IMR-90 (cell line): ENCODE results near the gene ST6GALNAC3. TPM values are rescaled to one million over a fixed set of nuclear protein-coding genes. Genes with fewer than 3 reads are reported as not detected.

Experiments used
- ATAC-seq: fragments of 200-7000 bp; cut with Tn5 transposase; 2 replicates; pipeline ENCODE4 v1.9.1; 2020; ENCODE audit warnings: low read depth, mild to moderate bottlenecking, moderate library complexity
- BruUV-seq: library from RNA; stranded (reverse); fragments of 400-500 nt; replicated peaks from 2 replicates; lab custom pipeline; 2021; lab: Mats Ljungman, UMichigan
- CTCF ChIA-PET: fragments of 300-600 bp; formaldehyde crosslinking; extraction: SDS; loops from one replicate; lab custom pipeline; 2021; ENCODE audit warnings: antibody characterized with exemption; lab: Yijun Ruan, JAX
- POLR2A ChIA-PET: fragments of 300-600 bp; sonication (Branson Sonifier 250); formaldehyde crosslinking; loops from one replicate; lab custom pipeline; 2022; ENCODE audit warnings: antibody characterized with exemption; ENCODE audit not compliant: unreplicated experiment; lab: Charles Lee
- DNase-seq: peaks from one replicate; pipeline ENCODE4 v3.0.0; 2013
- H2AFZ ChIP-seq: replicated peaks from 2 replicates; pipeline ENCODE3; 2013; ENCODE audit warnings: low read length, mild to moderate bottlenecking; ENCODE audit not compliant: poor library complexity
- H2AK5ac ChIP-seq: 2 replicates; pipeline ENCODE4 v1.6.1; 2013; ENCODE audit warnings: low read depth, low read length, inconsistent platforms
- H2AK9ac ChIP-seq: replicated peaks from 2 replicates; pipeline ENCODE3; 2013; ENCODE audit warnings: mild to moderate bottlenecking, low read depth, low read length, moderate library complexity; ENCODE audit not compliant: poor library complexity
- H2BK120ac ChIP-seq: 2 replicates; pipeline ENCODE4 v1.6.1; 2013; ENCODE audit warnings: low read depth, low read length, inconsistent platforms
- H2BK15ac ChIP-seq: 3 replicates; pipeline ENCODE4 v1.6.1; 2013; ENCODE audit warnings: low read depth, low read length, inconsistent platforms
- H2BK20ac ChIP-seq: 2 replicates; pipeline ENCODE4 v1.6.1; 2013; ENCODE audit warnings: low read depth, mild to moderate bottlenecking, inconsistent platforms, low read length, moderate library complexity
- H2BK5ac ChIP-seq: 2 replicates; pipeline ENCODE4 v1.6.1; 2013; ENCODE audit warnings: mild to moderate bottlenecking, low read depth, low read length, inconsistent platforms; ENCODE audit not compliant: poor library complexity, severe bottlenecking
- H3K14ac ChIP-seq: replicated peaks from 2 replicates; pipeline ENCODE4 v1.6.1; 2013; ENCODE audit warnings: low read depth, low read length, inconsistent platforms
- H3K18ac ChIP-seq: 2 replicates; pipeline ENCODE4 v1.6.1; 2013; ENCODE audit warnings: low read depth, low read length, control low read depth
- H3K23ac ChIP-seq: 2 replicates; pipeline ENCODE4 v1.6.1; 2013; ENCODE audit warnings: low read depth, low read length, inconsistent platforms
- H3K27ac ChIP-seq: 2 replicates; pipeline ENCODE4 v1.5.1; 2013; ENCODE audit warnings: mild to moderate bottlenecking, control low read depth, low read length; ENCODE audit not compliant: insufficient read depth
- H3K27me3 ChIP-seq: 2 replicates; pipeline ENCODE4 v1.6.1; 2013; ENCODE audit warnings: low read length; ENCODE audit not compliant: control insufficient read depth, insufficient read depth
- H3K36me3 ChIP-seq: 2 replicates; pipeline ENCODE4 v1.6.1; 2013; ENCODE audit warnings: low read length, mixed read lengths; ENCODE audit not compliant: control insufficient read depth, insufficient read depth
- H3K4ac ChIP-seq: 2 replicates; pipeline ENCODE4 v1.6.1; 2013; ENCODE audit warnings: low read depth, low read length, inconsistent platforms
- H3K4me1 ChIP-seq: 2 replicates; pipeline ENCODE4 v1.6.1; 2013; ENCODE audit warnings: low read length, mixed read lengths; ENCODE audit not compliant: control insufficient read depth, insufficient read depth
- H3K4me2 ChIP-seq: 2 replicates; pipeline ENCODE4 v1.6.1; 2013; ENCODE audit warnings: low read depth, mild to moderate bottlenecking, control low read depth, low read length, moderate library complexity
- H3K4me3 ChIP-seq: 2 replicates; pipeline ENCODE4 v1.5.1; 2013; ENCODE audit warnings: low read depth, mild to moderate bottlenecking, control low read depth, low read length, moderate library complexity; ENCODE audit not compliant: insufficient read depth
- H3K56ac ChIP-seq: 2 replicates; pipeline ENCODE4 v1.6.1; 2013; ENCODE audit warnings: low read length, inconsistent platforms; ENCODE audit not compliant: insufficient read depth; ENCODE audit errors: extremely low read depth
- H3K79me1 ChIP-seq, 2 experiments: 2 replicates each; pipeline ENCODE4 v1.6.1; 2013; ENCODE audit warnings: low read length in 2 of 2, inconsistent platforms in 1 of 2, low read depth in 1 of 2
- H3K9ac ChIP-seq: 2 replicates; pipeline ENCODE4 v1.6.1; 2013; ENCODE audit warnings: low read depth, low read length, control low read depth
- H3K9me1 ChIP-seq: 2 replicates; pipeline ENCODE4 v1.6.1; 2013; ENCODE audit warnings: low read length, inconsistent platforms; ENCODE audit not compliant: insufficient read depth
- H3K9me3 ChIP-seq: 2 replicates; pipeline ENCODE4 v1.6.1; 2013; ENCODE audit warnings: low read length; ENCODE audit not compliant: control insufficient read depth, insufficient read depth
- H4K20me1 ChIP-seq: 2 replicates; pipeline ENCODE4 v1.6.1; 2013; ENCODE audit warnings: low read length, inconsistent platforms; ENCODE audit not compliant: insufficient read depth
- H4K5ac ChIP-seq: 2 replicates; pipeline ENCODE4 v1.6.1; 2013; ENCODE audit warnings: mild to moderate bottlenecking, low read depth, low read length, control low read depth
- H4K8ac ChIP-seq, 2 experiments: 2 replicates each; pipeline ENCODE4 v1.6.1; 2013; ENCODE audit warnings: low read depth in 2 of 2, low read length in 2 of 2, control low read depth in 1 of 2, inconsistent platforms in 1 of 2
- H4K91ac ChIP-seq: 2 replicates; pipeline ENCODE4 v1.6.1; 2013; ENCODE audit warnings: low read depth, low read length, inconsistent platforms; ENCODE audit not compliant: insufficient read depth
- BHLHE40 ChIP-seq: fragments of 150-350 bp; IDR thresholded peaks from 2 replicates; pipeline ENCODE4 v1.6.1; 2016; ENCODE audit warnings: mild to moderate bottlenecking, low read depth, low read length
- CEBPB ChIP-seq: IDR thresholded peaks from 2 replicates; pipeline ENCODE4 v1.6.1; 2012; ENCODE audit warnings: low read depth, low read length, improper control_type of control experiment
- CHD1 ChIP-seq: IDR thresholded peaks from 2 replicates; pipeline ENCODE4 v1.6.1; 2012; ENCODE audit warnings: low read depth, low read length, improper control_type of control experiment
- FOS ChIP-seq: fragments of 150-350 bp; IDR thresholded peaks from 2 replicates; pipeline ENCODE4 v1.6.1; 2016; ENCODE audit warnings: low read depth, low read length
- MAFK ChIP-seq: IDR thresholded peaks from 2 replicates; pipeline ENCODE4 v1.6.1; 2012; ENCODE audit warnings: low read depth, low read length, improper control_type of control experiment
- MAZ ChIP-seq: IDR thresholded peaks from 2 replicates; pipeline ENCODE4 v1.6.1; 2012; ENCODE audit warnings: low read depth, mild to moderate bottlenecking, low read length, improper control_type of control experiment, moderate library complexity, borderline replicate concordance
- MXI1 ChIP-seq: IDR thresholded peaks from 2 replicates; pipeline ENCODE4 v1.6.1; 2012; ENCODE audit warnings: low read depth, mild to moderate bottlenecking, low read length, moderate library complexity, borderline replicate concordance
- NFE2L2 ChIP-seq: fragments of 150-350 bp; IDR thresholded peaks from 2 replicates; pipeline ENCODE4 v1.6.1; 2016; ENCODE audit warnings: low read depth, mild to moderate bottlenecking, low read length
- POLR2A ChIP-seq: IDR thresholded peaks from 2 replicates; pipeline ENCODE4 v1.6.1; 2012; ENCODE audit warnings: mild to moderate bottlenecking, low read depth, low read length
- RAD21 ChIP-seq: IDR thresholded peaks from 2 replicates; pipeline ENCODE4 v1.6.1; 2012; ENCODE audit warnings: low read length, improper control_type of control experiment
- RCOR1 ChIP-seq: IDR thresholded peaks from 2 replicates; pipeline ENCODE4 v1.6.1; 2012; ENCODE audit warnings: mild to moderate bottlenecking, low read length, improper control_type of control experiment; ENCODE audit not compliant: insufficient replicate concordance
- RFX5 ChIP-seq: IDR thresholded peaks from 2 replicates; pipeline ENCODE4 v1.8.0; 2012; ENCODE audit warnings: low read depth, mild to moderate bottlenecking, low read length, moderate library complexity
- SMC3 ChIP-seq: fragments of 150-350 bp; IDR thresholded peaks from 2 replicates; pipeline ENCODE4 v1.6.1; 2016; ENCODE audit warnings: low read depth, mild to moderate bottlenecking, antibody characterized with exemption, low read length, moderate library complexity
- USF2 ChIP-seq: fragments of 150-350 bp; IDR thresholded peaks from 2 replicates; pipeline ENCODE4 v1.6.1; 2017; ENCODE audit warnings: mild to moderate bottlenecking, antibody characterized with exemption, low read length, low read depth
- WGBS, 2 experiments: methylation state at CpG; one replicate each; pipeline versions ENCODE4 v1.1.5 to v1.1.7; 2013; ENCODE audit warnings: missing lambda C conversion rate in 2 of 2; ENCODE audit not compliant: insufficient read length in 1 of 2; ENCODE audit errors: extremely low coverage in 2 of 2; 5-methylcytosine and 5-hydroxymethylcytosine counted together
- dilution Hi-C: fragments of 300-500 bp; cut with HindIII; formaldehyde crosslinking; loops from one replicate; pipeline ENCODE4 v1.14.3; 2018; ENCODE audit warnings: low sequenced_read_pairs; ENCODE audit not compliant: unreplicated experiment
- in situ Hi-C: fragments of 300-500 bp; cut with MboI; formaldehyde crosslinking; loops from 3 replicates; pipeline ENCODE4 v1.14.3; 2019; ENCODE audit warnings: low sequenced_read_pairs, inconsistent platforms, mixed read lengths
- intact Hi-C: fragments of 100-400 bp; cut with micrococcal nuclease; formaldehyde crosslinking; loops from 2 replicates; pipeline ENCODE4 v1.10.0; 2022
- polyA plus RNA-seq, 3 experiments: library from polyadenylated mRNA; depleted of rRNA; stranded (reverse); fragments of >200 nt; gene quantifications; 2 replicates each; pipeline ENCODE4 v1.2.3, GENCODE V29; 2012; ENCODE audit warnings: low replicate concordance in 1 of 3
- total RNA-seq: library from RNA; depleted of rRNA; stranded (reverse); fragments of >200 nt; gene quantifications from 2 replicates; pipeline ENCODE4 v1.2.3, GENCODE V29; 2012
- TF ChIP-seq, protein P1 (sequence below): conservative IDR thresholded peaks from 2 replicates; pipeline ENCODE4 v1.5.1; 2012; ENCODE audit warnings: mild to moderate bottlenecking, low read depth, low read length, improper control_type of control experiment
- TF ChIP-seq, protein P2 (sequence below): fragments of 150-350 bp; IDR thresholded peaks from 2 replicates; pipeline ENCODE4 v1.6.1; 2016; ENCODE audit warnings: low read depth, mild to moderate bottlenecking, low read length, moderate library complexity, borderline replicate concordance

The ST6GALNAC3 gene
- total and polyA plus RNA-seq, 2 of the 4 experiments (the other 2 are of a cell fraction): 0.65 to 1.3 TPM

DNA sequence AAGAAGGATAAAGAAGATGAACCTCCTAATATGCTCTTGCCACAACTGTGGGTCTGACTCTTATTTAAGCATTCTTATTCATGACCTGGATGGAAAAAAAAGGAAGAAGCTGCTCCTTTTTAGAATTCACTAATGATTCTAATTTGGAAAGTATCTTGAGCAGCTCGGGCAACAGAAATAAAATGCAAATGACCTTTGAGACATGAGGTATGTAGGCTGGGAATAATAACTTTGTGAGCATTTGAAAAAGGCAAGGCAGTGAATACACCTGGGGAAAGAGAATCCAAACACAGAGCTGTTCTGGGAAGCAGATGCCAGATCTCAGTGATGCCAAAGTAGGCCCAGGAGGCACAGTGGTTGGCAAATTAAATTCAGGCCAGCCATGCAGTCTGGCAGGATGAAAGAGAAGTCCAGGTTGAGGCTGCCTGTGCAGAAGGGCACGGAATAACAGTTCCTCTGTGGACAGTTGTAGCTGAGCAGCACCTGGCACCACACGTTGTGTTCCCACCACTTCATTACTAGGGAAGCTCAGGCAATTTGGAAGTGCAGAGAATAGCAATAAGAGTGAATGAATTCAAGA lies 471.9 kb downstream of the ST6GALNAC3 start:
- TF ChIP-seq FOS (no peak), RFX5 (no peak), RCOR1 (no peak), USF2 (no peak), RAD21 (no peak), POLR2A (no peak), NFE2L2 (no peak), MAZ (no peak), SMC3 (no peak), MXI1 (no peak), MAFK (no peak), CHD1 (no peak), BHLHE40 (no peak), CEBPB (no peak)
- TF ChIP-seq, protein P1, sequence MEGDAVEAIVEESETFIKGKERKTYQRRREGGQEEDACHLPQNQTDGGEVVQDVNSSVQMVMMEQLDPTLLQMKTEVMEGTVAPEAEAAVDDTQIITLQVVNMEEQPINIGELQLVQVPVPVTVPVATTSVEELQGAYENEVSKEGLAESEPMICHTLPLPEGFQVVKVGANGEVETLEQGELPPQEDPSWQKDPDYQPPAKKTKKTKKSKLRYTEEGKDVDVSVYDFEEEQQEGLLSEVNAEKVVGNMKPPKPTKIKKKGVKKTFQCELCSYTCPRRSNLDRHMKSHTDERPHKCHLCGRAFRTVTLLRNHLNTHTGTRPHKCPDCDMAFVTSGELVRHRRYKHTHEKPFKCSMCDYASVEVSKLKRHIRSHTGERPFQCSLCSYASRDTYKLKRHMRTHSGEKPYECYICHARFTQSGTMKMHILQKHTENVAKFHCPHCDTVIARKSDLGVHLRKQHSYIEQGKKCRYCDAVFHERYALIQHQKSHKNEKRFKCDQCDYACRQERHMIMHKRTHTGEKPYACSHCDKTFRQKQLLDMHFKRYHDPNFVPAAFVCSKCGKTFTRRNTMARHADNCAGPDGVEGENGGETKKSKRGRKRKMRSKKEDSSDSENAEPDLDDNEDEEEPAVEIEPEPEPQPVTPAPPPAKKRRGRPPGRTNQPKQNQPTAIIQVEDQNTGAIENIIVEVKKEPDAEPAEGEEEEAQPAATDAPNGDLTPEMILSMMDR: no peak
- TF ChIP-seq, protein P2, sequence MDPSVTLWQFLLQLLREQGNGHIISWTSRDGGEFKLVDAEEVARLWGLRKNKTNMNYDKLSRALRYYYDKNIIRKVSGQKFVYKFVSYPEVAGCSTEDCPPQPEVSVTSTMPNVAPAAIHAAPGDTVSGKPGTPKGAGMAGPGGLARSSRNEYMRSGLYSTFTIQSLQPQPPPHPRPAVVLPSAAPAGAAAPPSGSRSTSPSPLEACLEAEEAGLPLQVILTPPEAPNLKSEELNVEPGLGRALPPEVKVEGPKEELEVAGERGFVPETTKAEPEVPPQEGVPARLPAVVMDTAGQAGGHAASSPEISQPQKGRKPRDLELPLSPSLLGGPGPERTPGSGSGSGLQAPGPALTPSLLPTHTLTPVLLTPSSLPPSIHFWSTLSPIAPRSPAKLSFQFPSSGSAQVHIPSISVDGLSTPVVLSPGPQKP: no peak
- Histone ChIP-seq H2AK9ac (no peak overlapping the region), H4K20me1 (no peaks in the 10 kb centered on the region), H2BK20ac (no peak overlapping the region), H3K9me3 (no peaks in the 10 kb centered on the region; the same call in 1 of the 2 replicates), H3K9me1 (no peaks in the 10 kb centered on the region), H3K23ac (no peak overlapping the region), H2AFZ (no peak overlapping the region), H4K91ac (no peak overlapping the region), H2BK120ac (no peak overlapping the region), H3K4me1 (no peaks in the 10 kb centered on the region), H3K14ac (no peak overlapping the region), H4K8ac (no peak overlapping the region), H3K9ac (no peak overlapping the region), H2BK15ac (no peak overlapping the region), H3K4me2 (no peak overlapping the region), H3K4me3 (no peak overlapping the region), H3K56ac (no peak overlapping the region), H3K27ac (no peak overlapping the region), H3K36me3 (no peaks in the 10 kb centered on the region), H3K79me1 (no peaks in the 10 kb centered on the region), H3K4ac (no peak overlapping the region), H2AK5ac (no peak overlapping the region), H2BK5ac (no peak overlapping the region), H3K18ac (no peak overlapping the region), H4K5ac (no peak overlapping the region), H3K27me3 (no peaks in the 10 kb centered on the region)
- DNase-seq (no peak), ATAC-seq (no peak)
- POLR2A ChIA-PET: no interaction called here
- dilution Hi-C loops: no loop called here
- in situ Hi-C loops: no loop called here
- CTCF ChIA-PET: no interaction called here
- intact Hi-C loops: no loop called here
- BruUV-seq: no TSS peak
- no CpG with 5 or more reads among the region's 3 CpGs for WGBS, 2 experiments
